Activated CD4-positive, alpha-beta T cell treated with anti-CD3 and anti-CD28 coated beads, Interleukin-2, Interleukin-4, amounts not matched to agents 100 ng/mL and 50 ng/mL, durations not matched to agents 16 hours and 8 hours (primary cell): ENCODE results near the gene GRB2.

ENCODE experiments used
- DNase-seq: peaks from one replicate; pipeline ENCODE4 v3.0.0-alpha.2; 2020; ENCODE audit warnings: low spot score

GRB2 gene

GRCh38 chr17:75277664-75278071, 127.8 kb downstream of the GRB2 start:
- no peak for DNase-seq

- DNase-seq, result no peak
These were observed 131.3 kb downstream of the GRB2 start for GRCh38 chr17:75273977-75274708.

GRCh38 chr17:75272848-75273184, 132.7 kb downstream of the GRB2 start:
- DNase-seq, result no peak

- no peak for DNase-seq
These were observed 133.3 kb downstream of the GRB2 start for GRCh38 chr17:75271955-75272847.

- DNase-seq, result peak; percentile 88
These were observed 134.1 kb downstream of the GRB2 start for GRCh38 chr17:75271233-75271954.

GRCh38 chr17:75270966-75271232, 134.6 kb downstream of the GRB2 start, which contains the start of gene MIF4GD:
MIF4GD (minus strand) TSS chr17:75271231; CDS start chr17:75270195, 1,036 bp downstream.
- DNase-seq, result no peak

GRCh38 chr17:75270218-75270965, 135.1 kb downstream of the GRB2 start:
- DNase-seq, result peak; percentile 54

- DNase-seq, result peak; percentile 8
These were observed 135.6 kb downstream of the GRB2 start for GRCh38 chr17:75269844-75270217.
